Neural progenitor cell (in vitro differentiated cells): ENCODE data around the gene SPOCK3.
"Not testable (repeated sequence)": the region's sequence is repeated elsewhere in the genome, so short reads cannot be mapped to it uniquely, and the experiment has no call there.

Source experiments
- EZH2 ChIP-seq: fragments of 200-600 bp; sonication (generic); IDR thresholded peaks from 2 replicates; pipeline ENCODE4 v1.6.1; 2017; ENCODE audit warnings: antibody characterized with exemption, mild to moderate bottlenecking, moderate library complexity
- EZH2phosphoT487 ChIP-seq: fragments of 200-600 bp; sonication (generic); IDR thresholded peaks from 2 replicates; pipeline ENCODE4 v1.6.1; 2017; ENCODE audit warnings: antibody characterized with exemption
- TF ChIP-seq, protein P1 (sequence below): fragments of 200-600 bp; sonication (generic); IDR thresholded peaks from 2 replicates; pipeline ENCODE4 v1.5.1; 2017; ENCODE audit warnings: antibody characterized with exemption, mild to moderate bottlenecking

GRCh38 chr4:166715748-166716713, 518.3 kb downstream of the SPOCK3 start:
- TF ChIP-seq, protein P1, sequence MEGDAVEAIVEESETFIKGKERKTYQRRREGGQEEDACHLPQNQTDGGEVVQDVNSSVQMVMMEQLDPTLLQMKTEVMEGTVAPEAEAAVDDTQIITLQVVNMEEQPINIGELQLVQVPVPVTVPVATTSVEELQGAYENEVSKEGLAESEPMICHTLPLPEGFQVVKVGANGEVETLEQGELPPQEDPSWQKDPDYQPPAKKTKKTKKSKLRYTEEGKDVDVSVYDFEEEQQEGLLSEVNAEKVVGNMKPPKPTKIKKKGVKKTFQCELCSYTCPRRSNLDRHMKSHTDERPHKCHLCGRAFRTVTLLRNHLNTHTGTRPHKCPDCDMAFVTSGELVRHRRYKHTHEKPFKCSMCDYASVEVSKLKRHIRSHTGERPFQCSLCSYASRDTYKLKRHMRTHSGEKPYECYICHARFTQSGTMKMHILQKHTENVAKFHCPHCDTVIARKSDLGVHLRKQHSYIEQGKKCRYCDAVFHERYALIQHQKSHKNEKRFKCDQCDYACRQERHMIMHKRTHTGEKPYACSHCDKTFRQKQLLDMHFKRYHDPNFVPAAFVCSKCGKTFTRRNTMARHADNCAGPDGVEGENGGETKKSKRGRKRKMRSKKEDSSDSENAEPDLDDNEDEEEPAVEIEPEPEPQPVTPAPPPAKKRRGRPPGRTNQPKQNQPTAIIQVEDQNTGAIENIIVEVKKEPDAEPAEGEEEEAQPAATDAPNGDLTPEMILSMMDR: not testable (repeated sequence)
- not testable (repeated sequence) for TF ChIP-seq EZH2, EZH2phosphoT487
